AG08395 (cell line): ENCODE data around the gene VTI1A.

ENCODE experiments used
- DNase-seq: peaks from one replicate; pipeline ENCODE4 v3.0.0; 2012; ENCODE audit warnings: mixed read lengths, low spot score

The VTI1A gene

GRCh38 chr10:112639298-112639697, 192.3 kb downstream of the VTI1A start:
- DNase-seq = no peak

GRCh38 chr10:112640638-112641037, 193.6 kb downstream of the VTI1A start:
- DNase-seq = no peak

- no peak for DNase-seq
Measured at GRCh38 chr10:112643600-112644264, 196.7 kb downstream of the VTI1A start.

GRCh38 chr10:112644265-112644645, 197.2 kb downstream of the VTI1A start:
- DNase-seq = no peak

GRCh38 chr10:112649006-112649821, 202.2 kb downstream of the VTI1A start:
- no peak for DNase-seq

DNA sequence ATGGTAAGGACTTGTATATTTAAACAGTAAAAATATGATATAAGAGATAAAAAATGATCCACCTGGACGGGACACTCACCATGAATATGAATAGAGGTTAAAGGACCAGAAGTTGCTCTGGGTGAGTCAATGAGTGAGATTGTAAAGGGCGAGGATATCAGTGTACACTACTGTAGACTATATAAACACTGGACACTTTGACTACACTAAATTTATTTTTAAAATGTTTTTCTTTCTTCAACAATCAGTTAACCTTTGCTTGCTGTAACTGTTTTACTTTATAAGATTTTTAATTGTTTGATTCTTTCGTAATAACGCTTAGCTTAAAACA, 202.8 kb downstream of the VTI1A start:
- DNase-seq = no peak

- no peak for DNase-seq
Measured at GRCh38 chr10:112650588-112651030, 203.6 kb downstream of the VTI1A start.

GRCh38 chr10:112653215-112653614, 206.2 kb downstream of the VTI1A start:
- DNase-seq = no peak

- no peak for DNase-seq
Measured at GRCh38 chr10:112653851-112654250, 206.8 kb downstream of the VTI1A start.

DNA sequence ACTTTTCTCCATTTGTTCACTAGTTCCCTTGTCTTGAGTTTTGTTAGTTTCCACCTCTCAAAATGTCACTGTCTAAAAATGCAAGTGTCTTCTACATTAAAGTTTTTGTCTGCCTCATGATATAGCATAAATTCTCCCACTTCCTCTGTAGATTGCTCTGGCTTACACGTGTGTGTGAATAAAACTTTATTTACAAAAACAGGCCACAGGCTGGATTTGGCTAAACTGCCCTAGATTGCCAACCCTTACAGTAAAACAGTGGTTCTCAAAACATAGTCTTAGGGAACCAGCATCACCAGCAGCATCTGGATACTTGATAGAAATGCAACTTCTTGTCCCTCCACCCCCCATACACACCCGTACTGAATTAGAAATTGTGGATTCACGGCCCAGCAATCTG, 207.8 kb downstream of the VTI1A start:
- DNase-seq = no peak

GRCh38 chr10:112655722-112656121, 208.7 kb downstream of the VTI1A start:
- DNase-seq = no peak

GRCh38 chr10:112658465-112658864, 211.4 kb downstream of the VTI1A start:
- no peak for DNase-seq

DNA sequence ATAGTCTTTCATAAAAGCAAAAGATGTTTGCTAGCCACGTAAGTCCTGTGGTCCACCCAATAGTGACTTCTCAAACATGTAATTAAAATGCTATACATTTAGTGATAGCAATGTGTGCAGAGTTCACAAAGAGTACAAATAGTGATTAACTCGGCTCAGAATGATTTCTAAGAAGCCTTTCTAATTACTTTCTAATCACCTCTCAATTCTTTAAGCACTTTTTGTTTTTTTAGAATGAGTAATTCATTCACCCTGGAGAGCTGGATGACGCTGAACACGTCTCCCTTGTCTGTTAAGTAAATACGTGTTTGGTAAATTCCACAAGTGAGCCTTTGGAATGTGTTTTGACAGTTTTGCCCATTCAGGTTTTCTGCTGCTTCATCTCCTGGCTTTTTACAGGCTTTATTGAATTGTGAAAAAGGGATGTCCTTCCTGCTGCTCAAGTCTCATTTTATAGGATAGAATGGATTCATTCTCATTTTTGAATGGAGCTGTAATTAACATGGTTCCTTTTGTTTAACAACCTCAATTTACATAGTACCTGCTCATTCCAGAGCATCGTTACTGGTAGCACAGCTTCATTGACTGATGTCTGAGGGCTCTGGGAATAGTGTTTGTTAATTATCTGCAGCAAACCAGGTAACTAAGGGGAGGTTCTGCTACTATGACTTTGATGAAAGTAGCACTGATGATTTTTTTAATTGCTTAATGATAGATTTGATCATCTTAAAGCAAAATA, 212.1 kb downstream of the VTI1A start:
- DNase-seq = no peak

DNA sequence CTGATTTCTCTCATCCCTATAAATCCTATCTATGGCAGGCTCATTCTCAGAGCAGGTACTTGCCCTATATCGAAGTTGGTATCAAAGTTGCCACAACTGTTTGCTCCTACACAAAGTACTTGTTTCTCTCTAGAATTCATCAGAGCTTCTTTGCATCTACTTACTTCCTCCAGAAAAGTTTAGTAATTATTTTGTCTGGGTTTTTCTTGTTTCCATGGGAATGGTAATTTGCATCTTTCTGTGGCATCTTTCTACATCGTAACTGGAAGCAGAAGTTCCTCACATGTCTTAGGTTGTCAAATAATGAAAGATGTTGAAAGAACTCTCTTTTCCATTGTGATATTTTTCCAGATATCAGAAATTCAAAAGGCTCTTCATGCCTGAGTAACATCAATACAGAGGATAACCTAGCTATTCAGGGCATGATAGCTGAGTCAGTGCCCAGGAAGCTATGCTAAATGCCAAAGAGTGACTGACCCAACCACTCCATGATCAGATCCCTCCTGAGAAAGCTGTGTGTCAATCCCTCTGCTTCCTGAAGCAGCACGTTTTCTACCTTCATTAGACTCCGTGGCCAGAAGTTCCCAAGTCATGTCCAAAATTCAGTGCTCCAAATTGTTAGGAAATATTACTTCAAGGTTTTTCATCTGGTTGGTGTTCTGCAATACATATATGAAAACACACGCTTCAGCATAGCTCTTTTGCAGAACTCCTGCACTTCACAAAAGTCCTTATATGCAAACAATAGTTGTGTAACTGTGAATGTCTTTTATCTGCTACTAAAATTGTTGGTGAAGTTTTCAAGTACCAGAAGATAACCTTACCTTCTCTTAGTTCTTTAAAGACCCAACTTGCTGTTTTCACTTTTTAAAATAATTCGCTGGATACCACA, 216.5 kb downstream of the VTI1A start:
- DNase-seq = peak; percentile 87

GRCh38 chr10:112666094-112666493, 219.1 kb downstream of the VTI1A start:
- DNase-seq = no peak

- no peak for DNase-seq
Measured at GRCh38 chr10:112669989-112670388, 223.0 kb downstream of the VTI1A start.

DNA sequence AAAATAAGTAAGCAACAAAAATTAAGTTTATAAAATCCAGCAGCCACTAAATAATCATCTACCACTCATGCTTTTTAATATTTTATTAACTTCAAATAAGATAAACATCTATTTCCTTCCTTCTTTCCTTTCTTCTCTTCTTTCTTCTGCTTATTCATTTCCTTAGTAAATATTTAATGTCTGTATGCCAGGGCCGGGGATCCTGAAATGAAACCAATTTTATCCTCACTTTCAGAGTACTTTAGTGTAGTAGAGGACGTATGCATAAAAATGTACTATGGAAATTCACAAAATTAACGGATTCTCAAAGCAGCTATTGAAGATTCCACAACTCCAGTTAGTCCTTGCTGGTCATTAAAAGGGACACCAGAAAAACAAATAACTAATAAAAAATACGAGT, 224.7 kb downstream of the VTI1A start:
- no peak for DNase-seq

GRCh38 chr10:112672706-112673105, 225.7 kb downstream of the VTI1A start:
- no peak for DNase-seq

GRCh38 chr10:112675560-112676083, 228.6 kb downstream of the VTI1A start:
- DNase-seq = no peak

DNA sequence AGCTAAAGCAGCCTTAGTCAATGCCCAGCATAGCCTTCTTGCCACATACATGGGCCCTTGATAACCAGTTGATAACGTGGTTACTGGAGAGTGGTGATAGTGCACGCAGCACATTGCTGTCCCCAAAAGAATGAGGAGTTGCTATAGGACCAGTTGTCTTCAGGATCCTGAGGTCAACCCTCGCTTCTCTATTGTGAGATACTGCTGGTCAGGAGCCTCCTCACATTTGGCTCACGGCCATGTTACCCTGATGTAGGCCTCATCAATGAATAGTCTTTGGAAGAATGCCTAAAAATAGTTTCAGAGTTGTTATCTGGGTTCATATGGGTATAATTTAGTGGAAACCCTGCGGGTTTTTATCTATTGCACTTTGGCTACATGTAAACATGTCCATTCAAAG, 230.7 kb downstream of the VTI1A start:
- DNase-seq = no peak

GRCh38 chr10:112678581-112678980, 231.6 kb downstream of the VTI1A start:
- no peak for DNase-seq

DNA sequence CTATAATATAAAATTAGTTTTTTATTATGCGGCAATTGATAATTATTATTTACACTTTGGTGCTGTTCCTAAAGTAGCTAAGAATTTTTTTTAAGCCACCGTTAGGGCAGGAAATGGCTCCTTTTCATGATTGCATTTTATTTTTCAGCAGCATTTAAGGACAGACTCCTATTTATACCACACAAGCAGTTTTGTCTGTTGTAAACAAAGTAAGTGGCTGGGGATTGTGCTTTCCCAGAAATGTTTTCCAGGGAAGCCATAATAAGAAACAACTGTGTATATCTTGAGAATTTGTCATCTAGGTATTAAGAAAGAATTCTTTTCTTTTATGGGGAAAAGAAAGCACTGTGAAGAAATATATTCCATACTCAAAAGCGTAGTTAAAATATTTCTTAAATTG, 232.0 kb downstream of the VTI1A start:
- DNase-seq = no peak
